NCI-H345 treated with DMSO at 0.1 percent for 48 hours (cell line): ENCODE results near the gene ASGR1.

Experiments used
- DNase-seq: peaks from one replicate; lab custom pipeline; 2025; ENCODE audit not compliant: unreplicated experiment; lab: John Stamatoyannopoulos, UW

Gene ASGR1

GRCh38 chr17:7124923-7125322, 54.2 kb downstream of the ASGR1 start:
- no peak for DNase-seq

GRCh38 chr17:7123844-7124243, 55.3 kb downstream of the ASGR1 start:
- DNase-seq: no peak
